ENCODE data around the gene MSRB1. TPM values are rescaled to one million over a fixed set of nuclear protein-coding genes. Genes with fewer than 3 reads are reported as not detected.

Gene MSRB1
- total and polyA plus RNA-seq, 9 of the 15 experiments (the other 6 are each of a cell fraction or from before 2014, with no cell fraction given), result 5.4 to 33.7 (median 25.7) TPM

- no peak for TF ChIP-seq AFF1 (IDR thresholded peaks at IDR 0.05; ENCODE audit: low read depth in 1 of 2, partially characterized antibody in 2 of 2)
- TF ChIP-seq MXI1 (IDR thresholded peaks at IDR 0.05; ENCODE audit: low read depth, low read length), result peak; percentile 85
- no peak for TF ChIP-seq ZNF217 (CRISPR knock-in tag; IDR thresholded peaks at IDR 0.05)
- no peak for TF ChIP-seq ZNF124 (CRISPR knock-in tag; IDR thresholded peaks at IDR 0.05)
- TF ChIP-seq MTA3 (IDR thresholded peaks at IDR 0.05; ENCODE audit: borderline replicate concordance), result no peak; the same call in 1 of the 2 replicates
- TF ChIP-seq FOXJ3 (CRISPR knock-in tag; IDR thresholded peaks at IDR 0.05), result no peak
- peak; percentile 91 for TF ChIP-seq PRPF4 (IDR thresholded peaks at IDR 0.05; ENCODE audit: insufficient read depth, low read depth, low read length, poor library complexity, severe bottlenecking)
- no peak for TF ChIP-seq LEF1 (IDR thresholded peaks at IDR 0.05)
- no peak for TF ChIP-seq CREB3 (tag; conservative IDR thresholded peaks at IDR 0.05; ENCODE audit: low read depth)
- no peak for TF ChIP-seq GATA2 (CRISPR knock-in tag; IDR thresholded peaks at IDR 0.05)
- TF ChIP-seq MTA1 (IDR thresholded peaks at IDR 0.05; ENCODE audit: borderline replicate concordance), result peak; percentile 100
- TF ChIP-seq ZNF584 (CRISPR knock-in tag; IDR thresholded peaks at IDR 0.05; ENCODE audit: low read depth), result no peak
- no peak for TF ChIP-seq ATF4 (CRISPR knock-in tag; IDR thresholded peaks at IDR 0.05)
- no peak for TF ChIP-seq ILK (tag; IDR thresholded peaks at IDR 0.05; ENCODE audit: borderline replicate concordance, low read depth)
- TF ChIP-seq RAD21 (CRISPR knock-in tag; conservative IDR thresholded peaks at IDR 0.05 in 1 of 2, IDR thresholded peaks at IDR 0.05 in 1 of 2), result no peak; a peak in 1 of 4 replicates
- TF ChIP-seq ZNF436 (CRISPR knock-in tag; IDR thresholded peaks at IDR 0.05), result peak; percentile 30; the same call in 1 of the 2 replicates
- no peak for TF ChIP-seq RNF219 (CRISPR knock-in tag; IDR thresholded peaks at IDR 0.05)
- TF ChIP-seq RBFOX2 (IDR thresholded peaks at IDR 0.05; ENCODE audit: low read depth, low read length), result peak; percentile 91
- peak; percentile 76 for TF ChIP-seq U2AF1 (optimal IDR thresholded peaks at IDR 0.05; ENCODE audit: low read depth, low read length)
- no peak for TF ChIP-seq STAT5B (CRISPR knock-in tag; IDR thresholded peaks at IDR 0.05)
Observed at GRCh38 chr16:1971796-1972489, 28.9 kb upstream of the MSRB1 start, which contains the start of gene TBL3 (continued).
